ENCODE data around the gene ITPRID2.

ITPRID2 gene

GRCh38 chr2:181911830-181912229 lies 20.3 kb downstream of the ITPRID2 start:
- ChIA-PET POLR2A (no interaction called here), CTCF (no interaction called here)
- TF ChIP-seq HDGF (IDR thresholded peaks at IDR 0.05; ENCODE audit: borderline replicate concordance): no peak
- DNase-seq (ENCODE audit: extremely low spot score): no peak

- DNase-seq (ENCODE audit: extremely low spot score): no peak
- TF ChIP-seq LEF1 (IDR thresholded peaks at IDR 0.05; ENCODE audit: borderline replicate concordance) (no peak), SP1 (IDR thresholded peaks at IDR 0.05) (no peak), L3MBTL2 (conservative IDR thresholded peaks at IDR 0.05) (no peak), NFRKB (IDR thresholded peaks at IDR 0.05) (no peak), BHLHE40 (IDR thresholded peaks at IDR 0.05; ENCODE audit: borderline replicate concordance) (no peak), FOXK2 (IDR thresholded peaks at IDR 0.05) (no peak), CTBP1 (IDR thresholded peaks at IDR 0.05; ENCODE audit: borderline replicate concordance) (no peak), SUZ12 (IDR thresholded peaks at IDR 0.05) (no peak), HDGF (IDR thresholded peaks at IDR 0.05; ENCODE audit: borderline replicate concordance) (no peak), ZNF384 (IDR thresholded peaks at IDR 0.05) (no peak), TARDBP (IDR thresholded peaks at IDR 0.05) (no peak), ELF4 (IDR thresholded peaks at IDR 0.05) (no peak), PKNOX1 (IDR thresholded peaks at IDR 0.05) (no peak), FOXA1 (IDR thresholded peaks at IDR 0.05) (no peak), ARNT (IDR thresholded peaks at IDR 0.05) (no peak)
- ChIA-PET POLR2A (no interaction called here), CTCF (no interaction called here)
These were observed 23.6 kb downstream of the ITPRID2 start for GRCh38 chr2:181915102-181915501.

GRCh38 chr2:181916726-181917718 lies 25.5 kb downstream of the ITPRID2 start:
- TF ChIP-seq ARNT (IDR thresholded peaks at IDR 0.05): no peak
- no peak for TF ChIP-seq SUZ12 (IDR thresholded peaks at IDR 0.05)
- TF ChIP-seq ELF4 (IDR thresholded peaks at IDR 0.05): no peak
- no peak for TF ChIP-seq CTBP1 (IDR thresholded peaks at IDR 0.05; ENCODE audit: borderline replicate concordance)
- TF ChIP-seq NFRKB (IDR thresholded peaks at IDR 0.05): no peak
- no peak for TF ChIP-seq BHLHE40 (IDR thresholded peaks at IDR 0.05; ENCODE audit: borderline replicate concordance)
- TF ChIP-seq SP1 (IDR thresholded peaks at IDR 0.05): no peak
- TF ChIP-seq LEF1 (IDR thresholded peaks at IDR 0.05; ENCODE audit: borderline replicate concordance): no peak
- no peak for TF ChIP-seq FOXK2 (IDR thresholded peaks at IDR 0.05)
- no peak for TF ChIP-seq FOXA1 (IDR thresholded peaks at IDR 0.05)
- no peak for TF ChIP-seq FOXM1 (IDR thresholded peaks at IDR 0.05; ENCODE audit: borderline replicate concordance)
- no peak for TF ChIP-seq HDGF (IDR thresholded peaks at IDR 0.05; ENCODE audit: borderline replicate concordance)
- no peak for TF ChIP-seq TARDBP (IDR thresholded peaks at IDR 0.05)
- no peak for TF ChIP-seq ZNF384 (IDR thresholded peaks at IDR 0.05)
- TF ChIP-seq L3MBTL2 (conservative IDR thresholded peaks at IDR 0.05): no peak
- no peak for TF ChIP-seq PKNOX1 (IDR thresholded peaks at IDR 0.05)
- ChIA-PET POLR2A (no interaction called here), CTCF (no interaction called here)
- DNase-seq (ENCODE audit: extremely low spot score): no peak

- CTCF ChIA-PET: no interaction called here
- POLR2A ChIA-PET: no interaction called here
- no peak for DNase-seq (ENCODE audit: extremely low spot score)
- TF ChIP-seq ZNF384 (IDR thresholded peaks at IDR 0.05): no peak
- TF ChIP-seq FOXK2 (IDR thresholded peaks at IDR 0.05): no peak
- TF ChIP-seq LEF1 (IDR thresholded peaks at IDR 0.05; ENCODE audit: borderline replicate concordance): no peak
These were observed 26.7 kb downstream of the ITPRID2 start for GRCh38 chr2:181918188-181918587.

GRCh38 chr2:181923121-181923520 lies 31.6 kb downstream of the ITPRID2 start:
- ChIA-PET CTCF (no interaction called here), POLR2A (no interaction called here)
- no peak for TF ChIP-seq FOXM1 (IDR thresholded peaks at IDR 0.05; ENCODE audit: borderline replicate concordance)
- TF ChIP-seq SP1 (IDR thresholded peaks at IDR 0.05): no peak
- no peak for TF ChIP-seq PKNOX1 (IDR thresholded peaks at IDR 0.05)
- TF ChIP-seq CTBP1 (IDR thresholded peaks at IDR 0.05; ENCODE audit: borderline replicate concordance): no peak
- TF ChIP-seq TARDBP (IDR thresholded peaks at IDR 0.05): no peak
- TF ChIP-seq BHLHE40 (IDR thresholded peaks at IDR 0.05; ENCODE audit: borderline replicate concordance): no peak
- no peak for TF ChIP-seq FOXA1 (IDR thresholded peaks at IDR 0.05)
- TF ChIP-seq L3MBTL2 (conservative IDR thresholded peaks at IDR 0.05): no peak
- TF ChIP-seq SUZ12 (IDR thresholded peaks at IDR 0.05): no peak
- TF ChIP-seq LEF1 (IDR thresholded peaks at IDR 0.05; ENCODE audit: borderline replicate concordance): no peak
- no peak for TF ChIP-seq ZNF384 (IDR thresholded peaks at IDR 0.05)
- no peak for TF ChIP-seq HDGF (IDR thresholded peaks at IDR 0.05; ENCODE audit: borderline replicate concordance)
- no peak for TF ChIP-seq NFRKB (IDR thresholded peaks at IDR 0.05)
- no peak for TF ChIP-seq ELF4 (IDR thresholded peaks at IDR 0.05)
- TF ChIP-seq FOXK2 (IDR thresholded peaks at IDR 0.05): no peak
- no peak for DNase-seq (ENCODE audit: extremely low spot score)

- no peak for TF ChIP-seq FOXK2 (IDR thresholded peaks at IDR 0.05)
- TF ChIP-seq BHLHE40 (IDR thresholded peaks at IDR 0.05; ENCODE audit: borderline replicate concordance): no peak
- TF ChIP-seq SP1 (IDR thresholded peaks at IDR 0.05): no peak
- DNase-seq (ENCODE audit: extremely low spot score): no peak
- ChIA-PET POLR2A (no interaction called here), CTCF (no interaction called here)
These were observed 32.8 kb downstream of the ITPRID2 start for GRCh38 chr2:181924336-181924735.

Data from HEK293T (cell line).